OCI-LY3 (cell line): ENCODE data around the gene CDH23.

Experiments
- H2AFZ ChIP-seq: fragments of 200-600, 300-600 bp; shearing (Covaris generic); 2 replicates; pipeline ENCODE4 v1.6.0; 2014; ENCODE audit warnings: antibody characterized with exemption, low read depth, low read length
- H3K27ac ChIP-seq: fragments of 200-600, 300-600 bp; sonication (generic); 2 replicates; pipeline ENCODE4 v1.5.1; 2014; ENCODE audit warnings: mild to moderate bottlenecking, low read length, moderate library complexity, mixed read lengths
- H3K27me3 ChIP-seq: fragments of 200-600, 300-600 bp; sonication (generic); 2 replicates; pipeline ENCODE4 v1.6.1; 2014; ENCODE audit warnings: low read depth, low read length, mixed read lengths
- H3K36me3 ChIP-seq: fragments of 200-600, 300-600 bp; sonication (generic); replicated peaks from 2 replicates; pipeline ENCODE3; 2014; ENCODE audit warnings: low read depth, low read length, mixed read lengths
- H3K4me1 ChIP-seq: fragments of 300-600, 200-600 bp; sonication (generic); 2 replicates; pipeline ENCODE4 v1.6.1; 2014; ENCODE audit warnings: low read length, mixed read lengths
- H3K4me2 ChIP-seq: fragments of 200-600, 300-600 bp; sonication (generic); 2 replicates; pipeline ENCODE4 v1.6.1; 2014; ENCODE audit warnings: low read length, mixed read lengths
- H3K4me3 ChIP-seq: fragments of 300-600, 200-600 bp; sonication (generic); 2 replicates; pipeline ENCODE4 v1.5.1; 2014; ENCODE audit warnings: antibody characterized with exemption, mild to moderate bottlenecking, low read length, moderate library complexity
- H3K79me2 ChIP-seq: fragments of 300-600, 200-600 bp; shearing (Covaris generic); 2 replicates; pipeline ENCODE4 v1.6.1; 2014; ENCODE audit warnings: mild to moderate bottlenecking, low read length, mixed read lengths
- H3K9ac ChIP-seq: fragments of 300-600, 200-600 bp; shearing (Covaris generic); 2 replicates; pipeline ENCODE4 v1.6.0; 2014; ENCODE audit warnings: mild to moderate bottlenecking, low read length, moderate library complexity
- H3K9me3 ChIP-seq: fragments of 200-600, 300-600 bp; shearing (Covaris generic); 2 replicates; pipeline ENCODE4 v1.6.1; 2014; ENCODE audit warnings: low read length, mixed read lengths; ENCODE audit not compliant: insufficient read depth
- H4K20me1 ChIP-seq: fragments of 200-600, 300-600 bp; sonication (generic); 2 replicates; pipeline ENCODE4 v1.6.1; 2016; ENCODE audit warnings: low read length, mixed read lengths; ENCODE audit not compliant: insufficient read depth
- EZH2phosphoT487 ChIP-seq: fragments of 200-600 bp; shearing (Covaris generic); IDR thresholded peaks from 2 replicates; pipeline ENCODE4 v1.6.1; 2018; ENCODE audit warnings: antibody characterized with exemption, mixed run types, low read depth
- TF ChIP-seq, protein P1 (sequence below): fragments of 200-600, 300-600 bp; sonication (generic); IDR thresholded peaks from 2 replicates; pipeline ENCODE4 v1.5.1; 2014; ENCODE audit warnings: antibody characterized with exemption, low read length, low read depth

CDH23 gene

DNA sequence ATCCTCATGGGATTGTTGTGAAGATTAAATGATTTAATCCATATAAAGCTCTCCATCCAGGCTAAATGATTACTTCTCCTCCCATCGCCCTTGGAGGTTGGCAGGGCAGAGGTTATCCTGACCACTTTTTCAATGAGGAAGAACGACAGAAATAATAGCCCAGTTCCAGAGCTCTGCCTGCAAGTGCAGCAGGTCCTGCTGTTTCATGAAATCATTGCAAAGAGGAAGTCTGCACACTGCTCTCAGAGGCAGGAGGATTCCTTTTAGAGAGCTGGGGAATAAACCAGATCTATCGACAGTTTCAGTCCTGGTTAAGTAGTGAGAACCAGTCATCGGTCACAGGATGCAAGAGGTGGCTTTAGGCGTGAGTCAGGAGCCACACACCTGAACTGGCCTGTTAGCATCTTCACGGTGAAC, 25.0 kb upstream of the CDH23 start:
- Histone ChIP-seq H3K4me2 (peak overlapping the region; percentile 82), H3K9ac (peak overlapping the region; percentile 95), H3K4me3 (peak overlapping the region; percentile 60), H3K36me3 (no peaks in the 10 kb centered on the region), H3K27ac (peak overlapping the region; percentile 100), H3K27me3 (no peaks in the 10 kb centered on the region), H3K4me1 (peaks cover 89% of the 10 kb centered on the region), H3K79me2 (peaks cover 2% of the 10 kb centered on the region; the same call in 1 of the 2 replicates), H4K20me1 (no peaks in the 10 kb centered on the region), H3K9me3 (no peaks in the 10 kb centered on the region), H2AFZ (no peak overlapping the region)
- TF ChIP-seq, protein P1, sequence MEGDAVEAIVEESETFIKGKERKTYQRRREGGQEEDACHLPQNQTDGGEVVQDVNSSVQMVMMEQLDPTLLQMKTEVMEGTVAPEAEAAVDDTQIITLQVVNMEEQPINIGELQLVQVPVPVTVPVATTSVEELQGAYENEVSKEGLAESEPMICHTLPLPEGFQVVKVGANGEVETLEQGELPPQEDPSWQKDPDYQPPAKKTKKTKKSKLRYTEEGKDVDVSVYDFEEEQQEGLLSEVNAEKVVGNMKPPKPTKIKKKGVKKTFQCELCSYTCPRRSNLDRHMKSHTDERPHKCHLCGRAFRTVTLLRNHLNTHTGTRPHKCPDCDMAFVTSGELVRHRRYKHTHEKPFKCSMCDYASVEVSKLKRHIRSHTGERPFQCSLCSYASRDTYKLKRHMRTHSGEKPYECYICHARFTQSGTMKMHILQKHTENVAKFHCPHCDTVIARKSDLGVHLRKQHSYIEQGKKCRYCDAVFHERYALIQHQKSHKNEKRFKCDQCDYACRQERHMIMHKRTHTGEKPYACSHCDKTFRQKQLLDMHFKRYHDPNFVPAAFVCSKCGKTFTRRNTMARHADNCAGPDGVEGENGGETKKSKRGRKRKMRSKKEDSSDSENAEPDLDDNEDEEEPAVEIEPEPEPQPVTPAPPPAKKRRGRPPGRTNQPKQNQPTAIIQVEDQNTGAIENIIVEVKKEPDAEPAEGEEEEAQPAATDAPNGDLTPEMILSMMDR, result no peak
- TF ChIP-seq EZH2phosphoT487, result no peak

DNA sequence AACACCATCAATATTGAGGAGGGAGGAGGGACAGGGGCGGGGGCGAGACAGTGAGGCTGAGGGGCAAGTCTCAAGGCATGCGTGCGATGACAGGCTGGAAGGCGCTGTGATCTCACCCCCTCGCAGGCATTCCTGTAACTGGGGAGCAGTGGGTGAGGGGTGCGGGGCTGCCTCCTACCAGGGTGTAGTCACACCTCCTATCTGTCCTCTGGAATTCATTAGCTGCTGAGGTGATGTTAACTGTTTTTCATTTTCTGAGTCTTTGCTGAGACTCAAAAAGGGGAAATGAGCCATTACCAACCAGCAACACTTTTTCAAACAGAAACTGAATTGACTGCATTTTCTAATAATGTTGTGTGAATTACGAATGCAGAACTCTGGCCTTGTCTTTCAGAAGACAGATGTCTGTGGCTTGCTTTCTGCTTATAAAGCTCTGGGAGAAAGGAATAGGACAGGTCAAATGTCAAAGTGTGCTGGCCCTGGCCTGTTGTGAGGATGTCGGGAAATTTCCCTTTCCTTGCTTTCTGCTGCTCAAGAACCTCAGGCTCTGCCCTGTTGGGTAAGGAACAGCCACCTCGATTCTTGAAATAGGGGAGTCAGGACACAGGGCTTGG, 23.7 kb upstream of the CDH23 start:
- TF ChIP-seq, protein P1, result no peak
- no peaks in the 10 kb centered on the region for H3K36me3 ChIP-seq
- peak overlapping the region; percentile 100 for H3K27ac ChIP-seq
- H3K4me2 ChIP-seq, result peak overlapping the region; percentile 82
- H3K4me3 ChIP-seq, result peak overlapping the region; percentile 60
- no peaks in the 10 kb centered on the region for H3K9me3 ChIP-seq
- H3K9ac ChIP-seq, result peak overlapping the region; percentile 95
- peaks cover 85% of the 10 kb centered on the region for H3K4me1 ChIP-seq
- H3K27me3 ChIP-seq, result no peaks in the 10 kb centered on the region
- H3K79me2 ChIP-seq, result peaks cover 6% of the 10 kb centered on the region; the same call in 1 of the 2 replicates
- H2AFZ ChIP-seq, result no peak overlapping the region
- no peaks in the 10 kb centered on the region for H4K20me1 ChIP-seq

DNA sequence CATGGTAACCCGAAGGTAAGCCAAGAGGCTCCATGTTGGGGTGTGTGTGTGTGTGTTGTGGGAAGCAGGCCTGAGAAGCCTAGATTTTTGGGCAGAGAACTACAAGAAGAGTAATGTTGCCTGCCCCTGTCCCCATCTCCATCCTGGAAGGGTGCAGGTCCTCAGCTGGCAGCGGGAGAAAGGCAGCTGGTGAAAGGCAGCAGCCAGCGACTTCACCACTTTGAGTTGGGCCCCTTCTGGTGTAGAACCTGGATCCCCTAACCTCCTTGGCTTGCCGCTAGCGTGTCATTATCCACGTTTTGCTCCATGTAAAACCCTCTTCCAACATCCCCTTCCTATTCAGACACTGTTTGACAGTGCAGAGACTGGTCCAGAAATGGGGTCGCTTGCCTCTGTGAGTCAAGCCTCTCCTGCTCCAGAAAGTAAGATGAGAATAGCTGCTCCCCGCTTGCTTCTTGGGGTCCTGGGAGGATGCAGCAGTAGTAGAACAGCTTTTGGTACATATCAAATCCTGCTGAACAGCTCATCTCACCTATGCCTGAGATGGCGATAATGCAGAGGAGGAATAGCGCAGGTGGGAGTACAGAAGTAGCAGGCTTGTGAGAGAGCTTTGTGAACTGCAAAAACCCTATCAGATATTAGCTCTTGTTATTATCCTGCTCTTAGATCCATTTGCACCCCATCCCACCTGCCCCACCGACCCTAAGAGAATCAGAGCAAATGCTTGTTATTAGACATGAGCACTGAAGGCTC, 22.1 kb upstream of the CDH23 start:
- Histone ChIP-seq H3K79me2 (peaks cover 6% of the 10 kb centered on the region; the same call in 1 of the 2 replicates), H3K4me2 (peak overlapping the region; percentile 73; the same call in 1 of the 2 replicates), H3K27me3 (no peaks in the 10 kb centered on the region), H3K36me3 (no peaks in the 10 kb centered on the region), H3K27ac (peak overlapping the region; percentile 100), H4K20me1 (no peaks in the 10 kb centered on the region), H2AFZ (no peak overlapping the region), H3K9me3 (no peaks in the 10 kb centered on the region), H3K9ac (peak overlapping the region; percentile 85; the same call in 1 of the 2 replicates), H3K4me1 (peaks cover 85% of the 10 kb centered on the region), H3K4me3 (no peak overlapping the region; the same call in 1 of the 2 replicates)
- no peak for TF ChIP-seq EZH2phosphoT487
- TF ChIP-seq, protein P1, result no peak

DNA sequence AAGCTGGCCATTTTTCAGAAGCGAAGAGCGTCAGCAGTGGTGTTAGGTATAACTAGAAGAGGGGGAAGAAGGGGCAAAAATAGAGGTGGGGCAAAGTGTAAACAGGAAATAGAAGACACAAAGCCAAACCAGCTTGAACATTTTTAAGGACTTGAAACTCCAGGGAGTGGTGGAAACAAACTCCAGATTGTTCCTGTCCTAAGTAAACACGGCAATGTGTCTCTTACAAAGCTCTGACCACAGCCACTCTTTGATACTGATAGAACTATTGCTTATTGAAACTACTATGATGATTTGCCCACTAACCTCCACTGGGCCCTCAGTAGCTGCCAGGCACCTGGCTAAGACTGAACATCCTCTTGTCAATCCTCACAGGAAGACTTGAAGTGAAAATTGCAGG, 20.8 kb upstream of the CDH23 start:
- no peaks in the 10 kb centered on the region for H3K9me3 ChIP-seq
- peaks cover 80% of the 10 kb centered on the region for H3K4me1 ChIP-seq
- peak overlapping the region; percentile 88; the same call in 1 of the 2 replicates for H3K4me3 ChIP-seq
- H3K36me3 ChIP-seq, result no peaks in the 10 kb centered on the region
- H3K27me3 ChIP-seq, result no peaks in the 10 kb centered on the region
- no peaks in the 10 kb centered on the region for H4K20me1 ChIP-seq
- H2AFZ ChIP-seq, result no peak overlapping the region
- H3K27ac ChIP-seq, result peak overlapping the region; percentile 100
- TF ChIP-seq EZH2phosphoT487, result no peak
- TF ChIP-seq, protein P1, result no peak
- peaks cover 6% of the 10 kb centered on the region; the same call in 1 of the 2 replicates for H3K79me2 ChIP-seq
- peak overlapping the region; percentile 16; the same call in 1 of the 2 replicates for H3K9ac ChIP-seq
- peak overlapping the region; percentile 65; the same call in 1 of the 2 replicates for H3K4me2 ChIP-seq
